ENCODE results near the gene NUDT4. TPM values are rescaled to one million over a fixed set of nuclear protein-coding genes. Genes with fewer than 3 reads are reported as not detected.

NUDT4 gene
- total and polyA plus RNA-seq, 9 of the 15 experiments (the other 6 are each of a cell fraction or from before 2014, with no cell fraction given), result 38.1 to 164 (median 99.2) TPM

DNA sequence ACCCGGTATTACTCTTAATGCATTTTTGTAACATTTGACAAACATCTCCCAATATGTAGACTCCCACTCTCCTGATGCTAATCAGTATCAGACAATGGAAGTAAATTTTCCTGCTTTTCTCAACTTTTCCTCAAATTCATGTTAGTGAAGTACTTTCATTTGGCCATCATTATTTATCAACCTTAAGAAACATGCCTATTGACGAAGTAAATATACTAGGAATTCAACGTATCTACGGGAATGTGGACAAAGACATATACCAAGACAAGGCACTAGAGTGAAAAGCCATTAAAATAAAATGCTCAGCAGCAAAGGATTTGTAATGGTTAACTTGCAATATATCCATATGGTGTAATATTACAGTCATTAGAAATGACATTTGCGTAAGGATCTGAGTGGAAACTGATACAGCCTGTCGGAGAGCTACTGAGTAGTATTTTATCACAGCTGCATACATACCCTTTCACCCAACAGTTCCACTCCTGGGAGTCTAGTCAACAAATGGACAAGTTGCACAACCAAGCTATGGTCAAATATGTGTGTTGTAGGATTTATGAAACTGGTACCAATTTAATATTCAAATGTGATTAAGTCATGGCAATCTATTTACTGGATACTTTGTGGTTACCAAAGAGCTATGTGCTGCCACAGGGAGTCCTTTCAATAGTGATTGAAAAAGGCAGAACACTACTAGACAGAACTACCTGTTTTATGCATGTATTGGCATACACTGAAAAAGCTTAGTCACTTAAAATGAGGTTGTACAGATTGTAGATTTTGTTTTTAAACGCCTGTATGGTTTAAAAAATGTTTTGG is 26.5 kb downstream of the NUDT4 start (continued):
- TF ChIP-seq, protein P1, sequence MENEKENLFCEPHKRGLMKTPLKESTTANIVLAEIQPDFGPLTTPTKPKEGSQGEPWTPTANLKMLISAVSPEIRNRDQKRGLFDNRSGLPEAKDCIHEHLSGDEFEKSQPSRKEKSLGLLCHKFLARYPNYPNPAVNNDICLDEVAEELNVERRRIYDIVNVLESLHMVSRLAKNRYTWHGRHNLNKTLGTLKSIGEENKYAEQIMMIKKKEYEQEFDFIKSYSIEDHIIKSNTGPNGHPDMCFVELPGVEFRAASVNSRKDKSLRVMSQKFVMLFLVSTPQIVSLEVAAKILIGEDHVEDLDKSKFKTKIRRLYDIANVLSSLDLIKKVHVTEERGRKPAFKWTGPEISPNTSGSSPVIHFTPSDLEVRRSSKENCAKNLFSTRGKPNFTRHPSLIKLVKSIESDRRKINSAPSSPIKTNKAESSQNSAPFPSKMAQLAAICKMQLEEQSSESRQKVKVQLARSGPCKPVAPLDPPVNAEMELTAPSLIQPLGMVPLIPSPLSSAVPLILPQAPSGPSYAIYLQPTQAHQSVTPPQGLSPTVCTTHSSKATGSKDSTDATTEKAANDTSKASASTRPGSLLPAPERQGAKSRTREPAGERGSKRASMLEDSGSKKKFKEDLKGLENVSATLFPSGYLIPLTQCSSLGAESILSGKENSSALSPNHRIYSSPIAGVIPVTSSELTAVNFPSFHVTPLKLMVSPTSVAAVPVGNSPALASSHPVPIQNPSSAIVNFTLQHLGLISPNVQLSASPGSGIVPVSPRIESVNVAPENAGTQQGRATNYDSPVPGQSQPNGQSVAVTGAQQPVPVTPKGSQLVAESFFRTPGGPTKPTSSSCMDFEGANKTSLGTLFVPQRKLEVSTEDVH (IDR thresholded peaks at IDR 0.05; ENCODE audit: low read depth, partially characterized antibody), result peak; percentile 11
- peak; percentile 28 for TF ChIP-seq EWSR1 (IDR thresholded peaks at IDR 0.05; ENCODE audit: borderline replicate concordance, low read depth, partially characterized antibody)
- no peak for TF ChIP-seq ZNF217 (CRISPR knock-in tag; IDR thresholded peaks at IDR 0.05)
- TF ChIP-seq ILK (tag; IDR thresholded peaks at IDR 0.05; ENCODE audit: borderline replicate concordance, low read depth), result no peak
- TF ChIP-seq RBM14 (IDR thresholded peaks at IDR 0.05; ENCODE audit: borderline replicate concordance, insufficient read depth, low read depth, low read length), result no peak
- TF ChIP-seq, protein P2, sequence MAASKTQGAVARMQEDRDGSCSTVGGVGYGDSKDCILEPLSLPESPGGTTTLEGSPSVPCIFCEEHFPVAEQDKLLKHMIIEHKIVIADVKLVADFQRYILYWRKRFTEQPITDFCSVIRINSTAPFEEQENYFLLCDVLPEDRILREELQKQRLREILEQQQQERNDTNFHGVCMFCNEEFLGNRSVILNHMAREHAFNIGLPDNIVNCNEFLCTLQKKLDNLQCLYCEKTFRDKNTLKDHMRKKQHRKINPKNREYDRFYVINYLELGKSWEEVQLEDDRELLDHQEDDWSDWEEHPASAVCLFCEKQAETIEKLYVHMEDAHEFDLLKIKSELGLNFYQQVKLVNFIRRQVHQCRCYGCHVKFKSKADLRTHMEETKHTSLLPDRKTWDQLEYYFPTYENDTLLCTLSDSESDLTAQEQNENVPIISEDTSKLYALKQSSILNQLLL (CRISPR knock-in tag; IDR thresholded peaks at IDR 0.05; ENCODE audit: borderline replicate concordance), result no peak
- no peak for TF ChIP-seq ZNF79 (CRISPR knock-in tag; IDR thresholded peaks at IDR 0.05; ENCODE audit: low read depth)
